Measurements from ENCODE around the gene ADAMTS12. TPM values are rescaled to one million over a fixed set of nuclear protein-coding genes. Genes with fewer than 3 reads are reported as not detected.

The ADAMTS12 gene
- total and polyA plus RNA-seq, 10 of the 15 experiments (the other 5 are each of a cell fraction or from before 2014, with no cell fraction given), result 0.11 to 35.8 (median 20.7) TPM

GRCh38 chr5:33588654-33589372 is 303.0 kb downstream of the ADAMTS12 start:
- ChIA-PET POLR2A (no interaction called here), CTCF (interaction anchor here (0.6 to 6.4 kb wide), 20 partner anchors 10 to 418 kb away, joined by 3 to 96 read pairs (median 4); partner anchors contain the start of genes AMACR and RXFP3), RAD21 (ENCODE audit: unreplicated experiment) (interaction anchor here (0.6 to 4.1 kb wide), 10 partner anchors 26 to 381 kb away, joined by 3 to 55 read pairs (median 5); partner anchors contain the start of gene RXFP3), SMC1A (ENCODE audit: uncharacterized antibody, unreplicated experiment) (interaction anchor here (0.6 to 6.3 kb wide), 17 partner anchors 8 to 380 kb away, joined by 3 to 77 read pairs (median 4); partner anchors contain the start of gene RXFP3)
- peak; percentile 83 for ATAC-seq
- no peak for FAIRE-seq
- no peak overlapping the region for H3K9ac ChIP-seq (ENCODE audit: control insufficient read depth, insufficient read depth, low read length)
- no peak overlapping the region for H2AFZ ChIP-seq (ENCODE audit: control insufficient read depth, low read depth, low read length)
- in situ Hi-C loops (cut with MboI), result no loop called here
- H3K79me2 ChIP-seq (ENCODE audit: control insufficient read depth, insufficient read depth, low read length), result no peaks in the 10 kb centered on the region
- no peak overlapping the region for H3K27ac ChIP-seq (ENCODE audit: control insufficient read depth, insufficient read depth)
- no peak overlapping the region for H3K4me2 ChIP-seq (ENCODE audit: control insufficient read depth, insufficient read depth)
- WGBS (ENCODE audit: insufficient coverage, insufficient replicate concordance, low lambda C conversion rate, missing lambda C conversion rate), result 62% methylated on average over 16 of the region's 16 CpGs
- H4K20me1 ChIP-seq (ENCODE audit: control insufficient read depth, insufficient read depth), result no peaks in the 10 kb centered on the region
- intact Hi-C loops (cut with micrococcal nuclease; ENCODE audit: unreplicated experiment), result loop anchor here (2.0 to 5.0 kb wide), 2 partner anchors 263 to 346 kb away; no protein-coding TSS in a partner anchor
- DNase-seq (ENCODE audit: low read depth, low spot score), result no peak
- H3K36me3 ChIP-seq (ENCODE audit: control insufficient read depth in 2 of 2, insufficient read depth in 2 of 2, low read length in 1 of 2), result no peaks in the 10 kb centered on the region
- no peak overlapping the region for H3K4me3 ChIP-seq
- H3K27me3 ChIP-seq (replicated peaks in 1 of 2; ENCODE audit: control insufficient read depth in 2 of 2, insufficient read depth in 2 of 2, low read length in 1 of 2), result no peaks in the 10 kb centered on the region
- TF ChIP-seq CTCF (IDR thresholded peaks at IDR 0.05 in 2 of 3, conservative IDR thresholded peaks at IDR 0.05 in 1 of 3; ENCODE audit: control insufficient read depth in 2 of 3, extremely low read depth in 1 of 3, insufficient read depth in 1 of 3, low read depth in 3 of 3, low read length in 3 of 3), result peak; percentile 35 to 59 (median 53)
- TF ChIP-seq RAD21 (IDR thresholded peaks at IDR 0.05; ENCODE audit: insufficient read depth, low read depth, low read length), result peak; percentile 55
- TF ChIP-seq SMC3 (IDR thresholded peaks at IDR 0.05; ENCODE audit: borderline replicate concordance, low read length), result peak; percentile 54; the same call in 1 of the 2 replicates
- no peak for TF ChIP-seq ZBTB4 (CRISPR knock-in tag; IDR thresholded peaks at IDR 0.05)
- H3K9me3 ChIP-seq (replicated peaks; ENCODE audit: control insufficient read depth, insufficient read depth, low read length), result no peaks in the 10 kb centered on the region; the same call in 2 of the 3 replicates
- H3K4me1 ChIP-seq (ENCODE audit: control insufficient read depth, insufficient read depth, low read length), result no peaks in the 10 kb centered on the region
- BruUV-seq (replicated peaks), result no TSS peak
